ENCODE data around the gene PES1. TPM values are rescaled to one million over a fixed set of nuclear protein-coding genes. Genes with fewer than 3 reads are reported as not detected.
A peak's percentile ranks its signal among the peaks of the same experiment; 100 is the strongest.

PES1 gene
- total RNA-seq, 4 donors from 2014 or later = 56.3 to 72.0 (median 65.8) TPM

GRCh38 chr22:30584441-30584840 is 7.3 kb downstream of the PES1 start:
- intact Hi-C loops (cut with DNase I; ENCODE audit: low total_unique reads) = no loop called here
- no peak overlapping the region for H3K4me3 ChIP-seq
- peaks cover 0 to 96% of the 10 kb centered on the region in 2 donors for H3K36me3 ChIP-seq
- DNase-seq (no peak), ATAC-seq (no peak)
- no peaks in the 10 kb centered on the region for H3K27me3 ChIP-seq
- H3K4me1 ChIP-seq = no peaks in the 10 kb centered on the region
- no peak overlapping the region for H3K27ac ChIP-seq
- in situ Hi-C loops (cut with MboI; ENCODE audit: low sequenced_read_pairs in 4 of 4) = no loop called here
- TF ChIP-seq POLR2A (IDR thresholded peaks at IDR 0.05) (no peak), CTCF (IDR thresholded peaks at IDR 0.05 in 4 of 5, conservative IDR thresholded peaks at IDR 0.05 in 1 of 5) (no peak)
- no peaks in the 10 kb centered on the region for H3K9me3 ChIP-seq

DNA sequence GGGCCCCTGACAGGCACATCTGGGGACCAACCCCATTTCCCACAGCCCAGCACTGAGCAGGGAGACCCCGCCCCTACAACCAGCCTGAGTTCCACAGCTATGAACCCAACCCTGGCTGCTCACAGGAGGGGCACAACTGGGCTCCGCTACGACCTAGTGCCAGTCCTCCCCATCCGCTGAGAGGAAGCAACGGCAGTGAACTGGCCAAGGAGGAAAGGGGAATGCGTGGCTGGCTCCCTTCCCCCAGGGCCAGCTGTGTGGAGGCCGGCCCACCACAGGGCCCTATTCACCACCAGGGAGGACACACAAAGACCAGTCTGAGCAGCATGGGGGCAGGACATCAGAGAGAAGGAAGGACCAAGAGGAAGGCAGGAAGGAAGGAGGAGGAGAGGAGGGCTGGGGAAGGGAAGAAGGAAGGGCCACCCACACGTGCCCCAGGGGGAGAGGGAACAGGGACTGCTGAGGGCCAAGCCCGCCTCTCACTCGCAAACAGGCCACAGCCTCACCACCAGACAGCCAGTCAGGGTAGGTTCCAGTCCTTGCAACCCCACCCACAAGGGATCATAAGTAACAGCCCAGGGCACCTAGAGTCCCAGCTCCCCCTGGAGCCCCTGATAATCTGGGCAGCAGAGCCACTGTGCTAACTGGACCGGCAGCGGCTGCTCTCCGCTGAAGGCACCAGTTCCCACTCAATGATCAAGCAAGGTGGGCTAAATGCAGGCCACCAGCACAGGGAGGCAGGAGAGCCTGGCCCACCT is 8.7 kb downstream of the PES1 start:
- H3K27me3 ChIP-seq = no peaks in the 10 kb centered on the region
- TF ChIP-seq POLR2A (IDR thresholded peaks at IDR 0.05) (no peak), CTCF (IDR thresholded peaks at IDR 0.05 in 4 of 5, conservative IDR thresholded peaks at IDR 0.05 in 1 of 5) (no peak)
- H3K27ac ChIP-seq = peak overlapping the region in 1 of 4 donors; percentile 9
- H3K36me3 ChIP-seq = peaks cover 0 to 100% of the 10 kb centered on the region in 2 donors
- DNase-seq (no peak), ATAC-seq (no peak)
- H3K4me1 ChIP-seq = no peaks in the 10 kb centered on the region
- in situ Hi-C loops (cut with MboI; ENCODE audit: low sequenced_read_pairs in 4 of 4) = no loop called here
- H3K4me3 ChIP-seq = no peak overlapping the region
- no peaks in the 10 kb centered on the region for H3K9me3 ChIP-seq
- intact Hi-C loops (cut with DNase I; ENCODE audit: low total_unique reads) = no loop called here

GRCh38 chr22:30582051-30582450 is 9.7 kb downstream of the PES1 start:
- in situ Hi-C loops (cut with MboI; ENCODE audit: low sequenced_read_pairs in 4 of 4) = no loop called here
- H3K4me1 ChIP-seq = no peaks in the 10 kb centered on the region
- no peaks in the 10 kb centered on the region for H3K9me3 ChIP-seq
- no peak overlapping the region for H3K4me3 ChIP-seq
- ATAC-seq = no peak
- H3K27ac ChIP-seq = no peak overlapping the region
- H3K36me3 ChIP-seq = peaks cover 0 to 100% of the 10 kb centered on the region in 2 donors
- TF ChIP-seq CTCF (IDR thresholded peaks at IDR 0.05 in 4 of 5, conservative IDR thresholded peaks at IDR 0.05 in 1 of 5) (no peak), POLR2A (IDR thresholded peaks at IDR 0.05) (no peak)
- intact Hi-C loops (cut with DNase I; ENCODE audit: low total_unique reads) = no loop called here
- DNase-seq = no peak
- H3K27me3 ChIP-seq = no peaks in the 10 kb centered on the region

GRCh38 chr22:30580896-30581295 is 10.8 kb downstream of the PES1 start:
- H3K27ac ChIP-seq = no peak overlapping the region
- peaks cover 0 to 100% of the 10 kb centered on the region in 2 donors for H3K36me3 ChIP-seq
- no peaks in the 10 kb centered on the region for H3K9me3 ChIP-seq
- TF ChIP-seq CTCF (IDR thresholded peaks at IDR 0.05 in 4 of 5, conservative IDR thresholded peaks at IDR 0.05 in 1 of 5) (no peak), POLR2A (IDR thresholded peaks at IDR 0.05) (no peak)
- H3K4me1 ChIP-seq = no peaks in the 10 kb centered on the region
- no peak for DNase-seq
- no peaks in the 10 kb centered on the region for H3K27me3 ChIP-seq
- no peak overlapping the region for H3K4me3 ChIP-seq
- intact Hi-C loops (cut with DNase I; ENCODE audit: low total_unique reads) = no loop called here
- no peak for ATAC-seq
- in situ Hi-C loops (cut with MboI; ENCODE audit: low sequenced_read_pairs in 4 of 4) = no loop called here
